NCI-H226 (cell line): ENCODE data around the gene PDE6C.

ENCODE experiments used
- DNase-seq: peaks from one replicate; pipeline ENCODE4 v3.0.0-alpha.2; 2015

Gene PDE6C

GRCh38 chr10:93710333-93710909 lies 98.1 kb downstream of the PDE6C start:
- no peak for DNase-seq

GRCh38 chr10:93711891-93712290 lies 99.6 kb downstream of the PDE6C start:
- DNase-seq = no peak

GRCh38 chr10:93712593-93712992 lies 100.3 kb downstream of the PDE6C start:
- no peak for DNase-seq

GRCh38 chr10:93715345-93715744 lies 103.0 kb downstream of the PDE6C start:
- no peak for DNase-seq
